ENCODE results near the gene UTF1.
"Not testable (repeated sequence)": the region's sequence is repeated elsewhere in the genome, so short reads cannot be mapped to it uniquely, and the experiment has no call there.

UTF1 gene

GRCh38 chr10:133264461-133264860 lies 34.4 kb downstream of the UTF1 start:
- Histone ChIP-seq H3K4me1 (ENCODE audit: low read length) (peaks cover 10% of the 10 kb centered on the region), H3K9me3 (ENCODE audit: insufficient read depth, low read length) (no peaks in the 10 kb centered on the region), H2AFZ (ENCODE audit: low read depth, low read length) (no peak overlapping the region), H3K27me3 (ENCODE audit: low read depth, low read length) (no peaks in the 10 kb centered on the region), H3K4me2 (ENCODE audit: low read length) (no peak overlapping the region), H3K36me3 (replicated peaks; ENCODE audit: low read depth, low read length) (no peaks in the 10 kb centered on the region), H3K4me3 (ENCODE audit: low read length) (no peak overlapping the region), H3K79me2 (ENCODE audit: low read length) (no peaks in the 10 kb centered on the region), H4K20me1 (ENCODE audit: insufficient read depth, low read length) (peaks cover 6% of the 10 kb centered on the region), H3K9ac (ENCODE audit: low read length) (no peak overlapping the region), H3K27ac (ENCODE audit: low read length) (no peak overlapping the region)
- TF ChIP-seq EZH2phosphoT487 (IDR thresholded peaks at IDR 0.05; ENCODE audit: low read depth) = no peak
- TF ChIP-seq CTCF (IDR thresholded peaks at IDR 0.05; ENCODE audit: low read depth, low read length) = no peak

- H3K4me1 ChIP-seq (ENCODE audit: low read length); H3K4me2 ChIP-seq (ENCODE audit: low read length): not testable (repeated sequence)
These were observed 35.0 kb downstream of the UTF1 start for GRCh38 chr10:133265052-133265451.

GRCh38 chr10:133266056-133266795 lies 36.2 kb downstream of the UTF1 start:
- Histone ChIP-seq H2AFZ (ENCODE audit: low read depth, low read length) (no peak overlapping the region), H3K9me3 (ENCODE audit: insufficient read depth, low read length) (no peaks in the 10 kb centered on the region), H3K4me1 (ENCODE audit: low read length) (0 out of 2 replicates have a peak, but pooled peaks cover 2% of the 10 kb centered on the region), H3K79me2 (ENCODE audit: low read length) (no peaks in the 10 kb centered on the region), H4K20me1 (ENCODE audit: insufficient read depth, low read length) (peaks cover 6% of the 10 kb centered on the region), H3K4me3 (ENCODE audit: low read length) (no peak overlapping the region), H3K4me2 (ENCODE audit: low read length) (no peak overlapping the region), H3K27ac (ENCODE audit: low read length) (no peak overlapping the region), H3K9ac (ENCODE audit: low read length) (no peak overlapping the region), H3K36me3 (replicated peaks; ENCODE audit: low read depth, low read length) (peaks cover 2% of the 10 kb centered on the region), H3K27me3 (ENCODE audit: low read depth, low read length) (no peaks in the 10 kb centered on the region)
- TF ChIP-seq EZH2phosphoT487 (IDR thresholded peaks at IDR 0.05; ENCODE audit: low read depth) = no peak
- no peak for TF ChIP-seq CTCF (IDR thresholded peaks at IDR 0.05; ENCODE audit: low read depth, low read length)

More at GRCh38 chr10:133265052-133265451, 35.0 kb downstream of the UTF1 start:
- H3K9ac ChIP-seq (ENCODE audit: low read length); H3K9me3 ChIP-seq (ENCODE audit: insufficient read depth, low read length); H3K27me3 ChIP-seq (ENCODE audit: low read depth, low read length); H3K27ac ChIP-seq (ENCODE audit: low read length); H2AFZ ChIP-seq (ENCODE audit: low read depth, low read length); H3K79me2 ChIP-seq (ENCODE audit: low read length); H3K4me3 ChIP-seq (ENCODE audit: low read length); H3K36me3 ChIP-seq (replicated peaks; ENCODE audit: low read depth, low read length); H4K20me1 ChIP-seq (ENCODE audit: insufficient read depth, low read length): not testable (repeated sequence)

- Histone ChIP-seq H3K4me3 (ENCODE audit: low read length) (no peak overlapping the region), H3K36me3 (replicated peaks; ENCODE audit: low read depth, low read length) (peaks cover 2% of the 10 kb centered on the region), H3K9me3 (ENCODE audit: insufficient read depth, low read length) (no peaks in the 10 kb centered on the region), H3K9ac (ENCODE audit: low read length) (no peak overlapping the region), H3K27me3 (ENCODE audit: low read depth, low read length) (no peaks in the 10 kb centered on the region), H3K4me1 (ENCODE audit: low read length) (0 out of 2 replicates have a peak, but pooled peaks cover 2% of the 10 kb centered on the region), H3K4me2 (ENCODE audit: low read length) (no peak overlapping the region), H3K27ac (ENCODE audit: low read length) (no peak overlapping the region), H3K79me2 (ENCODE audit: low read length) (no peaks in the 10 kb centered on the region), H2AFZ (ENCODE audit: low read depth, low read length) (no peak overlapping the region), H4K20me1 (ENCODE audit: insufficient read depth, low read length) (peaks cover 6% of the 10 kb centered on the region)
- TF ChIP-seq EZH2phosphoT487 (IDR thresholded peaks at IDR 0.05; ENCODE audit: low read depth) (no peak), CTCF (IDR thresholded peaks at IDR 0.05; ENCODE audit: low read depth, low read length) (no peak)
These were observed 37.3 kb downstream of the UTF1 start for GRCh38 chr10:133267293-133267692.
